ENCODE data around the gene CNTNAP2.
"Not testable (repeated sequence)": the region's sequence is repeated elsewhere in the genome, so short reads cannot be mapped to it uniquely, and the experiment has no call there.

CNTNAP2 gene

GRCh38 chr7:148412691-148413090 lies 2296.1 kb downstream of the CNTNAP2 start:
- no peak for DNase-seq

- DNase-seq: no peak
These were observed 2303.5 kb downstream of the CNTNAP2 start for GRCh38 chr7:148419856-148420832.

GRCh38 chr7:148422030-148422429 lies 2305.4 kb downstream of the CNTNAP2 start:
- no peak for DNase-seq

GRCh38 chr7:148426393-148426792 lies 2309.8 kb downstream of the CNTNAP2 start:
- not testable (repeated sequence) for DNase-seq

- not testable (repeated sequence) for DNase-seq
These were observed 2314.1 kb downstream of the CNTNAP2 start for GRCh38 chr7:148430690-148431089.

GRCh38 chr7:148433521-148434180 lies 2317.1 kb downstream of the CNTNAP2 start:
- no peak for DNase-seq

- no peak for DNase-seq
These were observed 2317.7 kb downstream of the CNTNAP2 start for GRCh38 chr7:148434181-148434757.

GRCh38 chr7:148434887-148435286 lies 2318.3 kb downstream of the CNTNAP2 start:
- DNase-seq: no peak

GRCh38 chr7:148435715-148436114 lies 2319.1 kb downstream of the CNTNAP2 start:
- DNase-seq: no peak

GRCh38 chr7:148436135-148436534 lies 2319.5 kb downstream of the CNTNAP2 start:
- DNase-seq: no peak

- DNase-seq: no peak
These were observed 2320.0 kb downstream of the CNTNAP2 start for GRCh38 chr7:148436571-148436970.

- no peak for DNase-seq
These were observed 2320.4 kb downstream of the CNTNAP2 start for GRCh38 chr7:148437043-148437442.

GRCh38 chr7:148442141-148442655 lies 2325.6 kb downstream of the CNTNAP2 start:
- no peak for DNase-seq

- DNase-seq: no peak
These were observed 2326.3 kb downstream of the CNTNAP2 start for GRCh38 chr7:148442933-148443332.

- no peak for DNase-seq
These were observed 2328.9 kb downstream of the CNTNAP2 start for GRCh38 chr7:148445260-148446044.

- no peak for DNase-seq
These were observed 2330.7 kb downstream of the CNTNAP2 start for GRCh38 chr7:148447221-148447849.

GRCh38 chr7:148451526-148451925 lies 2334.9 kb downstream of the CNTNAP2 start:
- not testable (repeated sequence) for DNase-seq

GRCh38 chr7:148456351-148456750 lies 2339.8 kb downstream of the CNTNAP2 start:
- no peak for DNase-seq

- no peak for DNase-seq
These were observed 2340.8 kb downstream of the CNTNAP2 start for GRCh38 chr7:148457310-148457921.

GRCh38 chr7:148458263-148458662 lies 2341.7 kb downstream of the CNTNAP2 start:
- DNase-seq: no peak

Measured in right kidney (tissue), 1 donor.